ENCODE results near the gene ZNF524. TPM values are rescaled to one million over a fixed set of nuclear protein-coding genes. Genes with fewer than 3 reads are reported as not detected.
"Not testable (repeated sequence)": the region's sequence is repeated elsewhere in the genome, so short reads cannot be mapped to it uniquely, and the experiment has no call there.

Gene ZNF524, protein sequence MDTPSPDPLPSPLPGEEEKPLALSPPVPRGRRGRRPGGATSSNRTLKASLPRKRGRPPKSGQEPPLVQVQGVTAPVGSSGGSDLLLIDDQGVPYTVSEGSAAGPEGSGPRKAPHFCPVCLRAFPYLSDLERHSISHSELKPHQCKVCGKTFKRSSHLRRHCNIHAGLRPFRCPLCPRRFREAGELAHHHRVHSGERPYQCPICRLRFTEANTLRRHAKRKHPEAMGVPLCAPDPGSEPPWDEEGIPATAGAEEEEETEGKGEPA
- polyA plus RNA-seq, result 10 to 100 TPM; 27.9 to 60.9 (median 35.5) TPM

DNA sequence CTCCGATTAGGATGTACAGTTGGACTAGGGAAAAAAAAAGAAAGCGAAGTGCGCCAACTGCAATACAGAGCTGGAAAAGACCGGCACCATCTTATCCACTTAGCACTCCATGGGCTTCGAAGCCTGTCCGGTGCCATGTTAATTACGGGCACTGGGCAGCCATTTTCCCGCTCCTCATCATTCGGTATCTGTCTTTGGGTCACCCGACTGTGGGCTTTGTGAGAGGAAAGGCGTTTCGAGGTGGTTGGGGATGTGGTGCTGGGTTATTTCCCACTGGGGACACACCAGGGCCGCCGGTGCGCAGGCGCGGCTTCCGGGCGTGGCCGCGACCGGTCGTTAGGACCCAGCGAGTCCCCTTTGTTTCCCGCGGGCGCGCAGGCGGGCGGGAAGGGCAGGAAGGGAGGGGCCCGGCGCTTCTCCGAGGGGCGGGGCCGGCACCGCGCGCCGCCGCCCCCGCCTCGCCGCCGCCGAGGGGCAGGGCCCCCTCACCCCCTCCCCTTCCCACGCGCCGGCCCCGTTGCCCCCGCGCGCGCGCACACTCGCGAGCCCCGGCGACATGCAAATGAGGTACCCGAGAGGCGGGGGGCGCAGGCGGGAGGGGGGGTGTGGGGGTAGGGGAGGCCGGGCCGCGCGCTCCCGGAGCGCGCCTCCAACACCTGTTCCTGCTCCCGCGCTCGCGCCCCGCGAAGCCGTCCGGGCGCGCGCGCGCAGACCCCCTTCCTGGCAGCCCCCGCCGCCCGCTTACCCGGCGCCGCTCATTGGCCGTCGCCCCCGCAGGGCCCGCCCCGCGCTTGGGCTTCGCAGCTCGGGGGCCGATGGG lies at the start of gene ZNF524:
TSS of gene ZNF524 (plus strand) at position 447 of the 820 bp plus-strand sequence. CDS start 1,825 bp downstream, outside the sequence.
- WGBS, 3 donors, result 0 to 1% (median 1%) methylated on average over 33 to 95 of the region's 97 CpGs
- peak within 1 kb of the TSS; percentile 90 for H3K27ac ChIP-seq (ENCODE audit: low read depth, low read length)

GRCh38 chr19:55550321-55550650 lies 49.8 kb upstream of the ZNF524 start:
- 63 to 74% (median 67%) methylated on average over 7 of the region's 7 CpGs for WGBS, 3 donors
- no peak overlapping the region for H3K27ac ChIP-seq (ENCODE audit: low read depth, low read length)

- no peak overlapping the region for H3K27ac ChIP-seq (ENCODE audit: low read depth, low read length)
- WGBS, 3 donors, result 68 to 83% (median 78%) methylated on average over 5 of the region's 5 CpGs
Observed at GRCh38 chr19:55552206-55552605, 47.9 kb upstream of the ZNF524 start.

DNA sequence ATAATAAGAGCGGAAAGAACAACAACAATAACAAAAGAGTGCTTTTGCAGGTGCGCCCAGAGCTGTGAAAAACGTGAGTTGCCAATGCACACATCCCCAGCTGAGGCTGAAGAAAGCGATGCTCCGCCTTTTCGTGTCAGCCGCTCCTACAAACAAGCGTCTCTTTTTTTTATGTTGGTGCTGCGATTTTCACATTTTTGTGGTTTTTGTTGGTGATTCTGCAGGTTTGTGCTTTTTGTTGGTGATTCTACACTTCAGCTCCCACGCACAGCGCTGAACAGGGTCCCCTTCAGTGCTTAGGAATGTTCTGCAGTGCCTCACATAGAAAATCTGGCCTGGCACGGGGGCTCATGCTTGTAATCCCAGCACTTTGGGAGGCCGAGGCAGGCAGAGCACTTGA lies 47.5 kb upstream of the ZNF524 start:
- 55 to 70% (median 69%) methylated on average over 13 of the region's 13 CpGs for whole genome bisulfite sequencing, 3 donors

DNA sequence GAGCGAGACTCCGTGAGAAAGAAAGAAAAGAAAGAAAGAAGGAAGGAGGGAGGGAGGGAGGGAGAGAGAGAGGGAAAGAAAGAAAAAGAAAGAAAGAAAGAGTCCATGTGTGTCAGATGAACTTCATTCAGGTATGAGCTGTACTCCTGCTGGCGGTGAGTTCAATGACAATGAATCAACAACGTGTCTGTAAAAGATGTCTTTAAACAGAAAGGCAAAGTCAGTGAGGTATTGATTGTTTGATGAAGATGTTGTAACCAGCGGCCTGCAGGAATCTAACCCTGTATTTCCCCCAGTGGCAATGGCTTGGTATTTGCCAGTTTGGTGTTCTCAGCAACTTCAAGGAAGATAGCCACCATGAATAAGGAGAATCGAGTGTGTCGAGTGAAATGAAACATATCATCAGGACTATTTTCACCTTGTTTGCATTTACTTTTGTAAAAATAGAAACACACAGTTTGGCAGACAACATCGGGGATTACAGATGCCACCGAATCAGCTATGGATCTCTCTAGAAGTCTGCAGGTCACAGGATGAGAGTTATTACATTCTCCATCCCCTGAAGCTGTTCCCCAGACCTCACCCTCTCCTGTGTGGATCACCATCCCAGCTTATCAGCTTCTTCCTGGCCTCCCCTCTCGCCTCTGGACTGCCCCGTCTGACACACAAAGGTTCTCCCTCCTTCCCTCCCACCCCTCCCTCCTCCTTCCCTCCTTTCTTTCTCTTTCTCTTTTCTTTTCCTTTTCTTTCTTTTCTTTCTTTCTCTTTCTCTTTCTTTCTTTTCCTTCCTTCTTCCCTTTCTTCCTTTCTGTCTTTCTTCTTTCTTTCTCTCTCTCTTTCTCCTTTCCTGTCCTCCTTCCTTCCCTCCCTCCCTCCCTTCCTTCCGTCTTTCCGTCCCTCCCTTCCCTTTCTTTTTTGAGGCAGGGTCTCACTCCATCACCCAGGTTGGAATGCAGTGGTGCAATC lies 46.6 kb upstream of the ZNF524 start:
- H3K27ac ChIP-seq (ENCODE audit: low read depth, low read length), result no peak overlapping the region
- 55 to 69% (median 69%) methylated on average over 13 of the region's 13 CpGs for WGBS, 3 donors

More for the DNA sequence above, 47.5 kb upstream of the ZNF524 start:
- H3K27ac ChIP-seq (ENCODE audit: low read depth, low read length), result no peak overlapping the region

DNA sequence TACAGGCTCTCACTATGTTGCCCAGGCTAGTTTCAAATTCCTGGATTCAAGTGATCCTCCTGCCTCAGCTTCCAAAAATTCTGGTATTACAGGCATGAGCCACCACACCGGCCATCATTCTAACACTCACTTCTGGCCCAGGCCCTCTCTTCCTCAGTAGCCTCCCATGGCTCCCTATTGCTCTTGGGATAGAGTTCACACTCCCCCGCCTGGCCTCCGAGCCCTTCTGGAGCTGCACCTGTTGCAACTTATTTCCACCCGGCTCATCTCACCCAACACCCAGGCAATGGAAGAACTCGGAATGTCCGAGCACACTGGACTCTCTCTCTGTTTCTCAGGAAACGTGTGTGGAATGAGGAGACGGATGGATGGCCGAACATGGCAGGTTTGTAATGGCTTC lies 45.8 kb upstream of the ZNF524 start:
- WGBS, 3 donors, result 85 to 92% (median 91%) methylated on average over 9 of the region's 9 CpGs
- no peak overlapping the region for H3K27ac ChIP-seq (ENCODE audit: low read depth, low read length)

DNA sequence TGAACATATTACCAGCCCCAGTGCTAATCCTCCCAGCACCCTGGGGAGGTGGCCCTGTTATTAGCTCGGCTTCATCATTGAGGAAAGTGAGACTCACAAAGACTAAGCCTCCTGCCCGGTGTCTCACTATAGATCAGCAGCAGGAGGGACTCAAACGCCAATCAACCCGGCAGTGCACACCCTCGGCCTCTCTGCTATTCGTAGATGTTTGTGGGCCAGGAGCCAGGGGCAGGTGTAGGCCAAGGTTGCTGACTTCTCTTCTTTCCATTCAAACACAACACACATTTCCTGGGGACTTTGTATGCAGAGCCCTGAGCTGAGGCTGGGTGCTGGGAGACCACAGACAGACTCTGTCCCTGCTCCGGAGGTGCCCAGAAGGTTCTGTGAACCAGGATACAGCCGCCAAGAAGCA lies 45.3 kb upstream of the ZNF524 start:
- H3K27ac ChIP-seq (ENCODE audit: low read depth, low read length), result no peak overlapping the region
- WGBS, 3 donors, result 59 to 83% (median 71%) methylated on average over 8 of the region's 8 CpGs

DNA sequence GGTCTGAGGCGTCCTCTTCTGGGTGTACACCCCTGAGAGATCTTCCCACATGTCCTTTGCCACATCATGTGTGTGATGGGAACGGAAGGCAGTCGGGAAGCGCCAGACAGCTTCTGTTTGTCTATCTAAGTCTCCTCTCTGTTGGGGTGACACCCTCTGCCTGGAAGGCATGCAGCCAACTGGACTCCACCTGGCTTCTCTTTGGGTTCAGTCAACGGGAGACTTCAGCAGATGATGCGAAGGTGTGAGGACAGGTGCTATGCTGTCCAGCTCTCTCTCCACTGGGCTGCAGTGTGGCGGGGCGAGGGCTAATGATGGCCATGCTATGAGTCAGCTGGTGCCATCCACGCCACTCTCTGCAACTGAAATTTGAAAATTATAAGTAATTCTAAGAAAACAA lies 40.4 kb upstream of the ZNF524 start:
- 73 to 86% (median 78%) methylated on average over 9 of the region's 9 CpGs for WGBS, 3 donors

GRCh38 chr19:55563261-55563690 lies 36.8 kb upstream of the ZNF524 start:
- 52 to 60% (median 55%) methylated on average over 12 of the region's 12 CpGs for WGBS, 3 donors
- H3K27ac ChIP-seq (ENCODE audit: low read depth, low read length), result no peak overlapping the region

More for the DNA sequence above, 40.4 kb upstream of the ZNF524 start:
- no peak overlapping the region for H3K27ac ChIP-seq (ENCODE audit: low read depth, low read length)

DNA sequence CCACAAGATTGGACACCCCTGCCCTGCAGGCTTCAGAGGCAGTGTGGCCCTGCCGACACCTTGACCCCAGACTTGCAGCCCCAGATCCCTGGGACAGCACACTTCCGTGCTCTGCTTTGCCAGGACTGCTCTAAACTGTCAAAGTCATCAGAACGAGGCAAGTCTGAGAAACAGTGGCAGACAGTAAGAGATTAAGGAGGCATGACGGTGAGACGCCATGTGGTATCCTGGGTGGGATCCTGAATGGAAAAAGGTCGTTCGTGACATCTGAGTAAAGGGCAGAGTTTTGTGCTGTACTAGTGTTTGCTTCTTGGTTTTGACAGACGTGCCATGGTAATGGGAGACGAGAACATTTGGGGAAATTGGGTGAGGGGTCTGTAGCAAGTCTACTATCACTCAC lies 33.3 kb upstream of the ZNF524 start:
- H3K27ac ChIP-seq (ENCODE audit: low read depth, low read length), result no peak overlapping the region
- 41 to 56% (median 47%) methylated on average over 9 of the region's 9 CpGs for WGBS, 3 donors

GRCh38 chr19:55567708-55568328 lies 32.3 kb upstream of the ZNF524 start:
- no peak overlapping the region for H3K27ac ChIP-seq (ENCODE audit: low read depth, low read length)

- 92 to 93% (median 92%) methylated on average over 5 of the region's 5 CpGs for WGBS, 3 donors
- H3K27ac ChIP-seq (ENCODE audit: low read depth, low read length), result not testable (repeated sequence)
Observed at GRCh38 chr19:55569477-55569876, 30.6 kb upstream of the ZNF524 start.

DNA sequence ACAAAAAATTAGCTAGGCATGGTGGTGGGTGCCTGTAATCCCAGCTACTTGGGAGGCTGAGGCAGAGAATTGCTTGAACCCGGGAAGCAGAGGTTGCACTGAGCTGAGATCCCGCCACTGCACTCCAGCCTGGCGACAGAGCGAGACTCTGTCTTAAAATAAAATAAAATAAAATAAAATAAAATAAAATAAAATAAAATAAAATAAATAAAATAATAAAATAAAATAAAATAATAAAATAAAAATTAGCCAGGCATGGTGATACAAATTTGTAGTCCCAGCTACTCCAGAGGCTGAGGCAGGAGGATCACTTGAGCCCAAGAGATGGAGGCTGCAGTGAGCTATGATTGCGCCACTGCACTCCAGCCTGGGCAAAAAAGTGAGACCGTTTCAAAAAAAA lies 26.2 kb upstream of the ZNF524 start:
- 83 to 97% (median 90%) methylated on average over 6 of the region's 6 CpGs for WGBS, 3 donors
- not testable (repeated sequence) for H3K27ac ChIP-seq (ENCODE audit: low read depth, low read length)

GRCh38 chr19:55576746-55577145 lies 23.3 kb upstream of the ZNF524 start:
- no peak overlapping the region for H3K27ac ChIP-seq (ENCODE audit: low read depth, low read length)
- 85 to 91% (median 89%) methylated on average over 5 of the region's 5 CpGs for WGBS, 3 donors

GRCh38 chr19:55578031-55578760 lies 21.9 kb upstream of the ZNF524 start:
- H3K27ac ChIP-seq (ENCODE audit: low read depth, low read length), result no peak overlapping the region
- 94 to 96% (median 95%) methylated on average over 55 to 83 of the region's 83 CpGs for WGBS, 3 donors

DNA sequence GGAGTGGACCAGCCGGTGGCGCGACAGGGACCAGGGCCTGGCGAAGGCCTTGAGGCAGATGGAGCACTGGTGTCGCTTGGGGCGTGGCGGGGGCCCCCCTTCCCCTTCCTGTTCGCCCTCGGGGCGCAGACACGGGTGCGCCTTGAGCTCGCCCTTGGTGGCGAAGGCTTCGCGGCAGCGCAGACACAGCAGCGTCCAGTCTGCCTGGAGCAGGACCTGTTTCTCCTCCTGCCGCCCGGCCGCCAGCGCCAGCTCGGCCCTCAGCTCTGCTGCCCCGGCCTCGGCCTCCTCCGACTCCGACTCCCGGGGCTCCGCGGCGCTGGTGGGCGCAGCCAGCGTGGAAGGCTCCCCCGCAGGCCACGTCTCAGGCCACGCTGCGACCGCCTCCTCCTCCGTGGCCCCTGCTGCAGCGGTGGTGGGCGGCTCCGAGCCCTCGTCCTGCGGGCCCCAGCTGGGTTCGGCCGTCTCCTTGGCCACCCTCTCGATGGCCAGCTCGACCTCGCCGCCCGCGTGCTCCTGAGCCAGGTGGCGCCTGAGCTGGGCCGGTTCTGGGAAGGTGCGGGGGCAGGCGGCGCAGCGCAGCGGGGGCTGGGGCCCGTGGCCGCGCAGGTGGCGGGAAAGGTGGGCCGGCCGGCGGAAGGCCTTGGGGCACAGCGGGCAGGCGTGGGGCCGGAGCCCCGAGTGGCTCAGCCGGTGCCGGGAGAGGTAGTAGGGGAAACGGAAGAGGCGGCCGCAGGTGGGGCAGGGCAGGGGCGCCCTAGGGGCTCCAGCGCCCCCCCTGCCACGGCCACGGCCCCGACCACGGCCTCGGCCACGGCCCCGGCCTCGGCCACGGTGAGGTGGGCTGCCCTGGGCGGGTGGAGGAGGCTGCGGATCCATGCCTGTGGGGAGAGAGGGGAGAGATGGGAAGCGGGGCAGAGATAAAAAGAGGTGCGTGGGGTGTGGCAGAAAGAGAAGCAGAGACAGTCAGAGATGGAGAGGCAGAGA lies 21.0 kb upstream of the ZNF524 start:
- no peak overlapping the region for H3K27ac ChIP-seq (ENCODE audit: low read depth, low read length)
- 91 to 94% (median 93%) methylated on average over 62 to 90 of the region's 90 CpGs for WGBS, 3 donors

All from adipose tissue (tissue), 3 donors.